DOHH2 (cell line): Measurements from ENCODE around the gene TRIP4.

Experiments used
- EZH2phosphoT487 ChIP-seq: fragments of 200-600 bp; sonication (generic); IDR thresholded peaks from 2 replicates; pipeline ENCODE4 v1.6.1; 2017; ENCODE audit warnings: borderline replicate concordance, mild to moderate bottlenecking, antibody characterized with exemption, low read length, moderate library complexity, mixed read lengths
- TF ChIP-seq, protein P1 (sequence below): fragments of 200-600 bp; sonication (generic); IDR thresholded peaks from one replicate; pipeline ENCODE4 v1.5.1; 2014; ENCODE audit warnings: antibody characterized with exemption, mild to moderate bottlenecking, low read depth, low read length; ENCODE audit not compliant: poor library complexity, severe bottlenecking

DNA sequence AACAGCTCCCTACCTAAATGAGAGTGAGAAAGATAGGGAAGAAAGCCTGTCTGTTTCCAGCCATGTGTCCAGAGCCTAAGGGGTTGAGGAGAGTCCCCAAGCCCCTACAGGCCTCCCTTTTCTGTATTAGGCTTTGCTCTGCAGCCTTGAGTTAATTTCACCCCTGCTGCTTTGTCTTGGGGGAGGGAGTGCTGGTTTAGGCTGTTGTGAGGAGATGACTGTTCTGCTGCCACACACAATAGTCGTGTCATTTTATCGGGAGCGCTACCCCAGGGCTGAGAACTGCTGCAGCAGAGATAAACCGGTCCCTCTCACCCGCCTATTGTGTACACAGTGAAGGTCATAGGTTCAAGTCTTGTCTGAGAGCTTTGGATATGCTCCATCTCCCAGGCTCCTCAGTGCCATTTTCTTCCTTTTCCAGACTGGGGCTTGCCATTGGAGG is 74.1 kb downstream of the TRIP4 start:
- TF ChIP-seq, protein P1, sequence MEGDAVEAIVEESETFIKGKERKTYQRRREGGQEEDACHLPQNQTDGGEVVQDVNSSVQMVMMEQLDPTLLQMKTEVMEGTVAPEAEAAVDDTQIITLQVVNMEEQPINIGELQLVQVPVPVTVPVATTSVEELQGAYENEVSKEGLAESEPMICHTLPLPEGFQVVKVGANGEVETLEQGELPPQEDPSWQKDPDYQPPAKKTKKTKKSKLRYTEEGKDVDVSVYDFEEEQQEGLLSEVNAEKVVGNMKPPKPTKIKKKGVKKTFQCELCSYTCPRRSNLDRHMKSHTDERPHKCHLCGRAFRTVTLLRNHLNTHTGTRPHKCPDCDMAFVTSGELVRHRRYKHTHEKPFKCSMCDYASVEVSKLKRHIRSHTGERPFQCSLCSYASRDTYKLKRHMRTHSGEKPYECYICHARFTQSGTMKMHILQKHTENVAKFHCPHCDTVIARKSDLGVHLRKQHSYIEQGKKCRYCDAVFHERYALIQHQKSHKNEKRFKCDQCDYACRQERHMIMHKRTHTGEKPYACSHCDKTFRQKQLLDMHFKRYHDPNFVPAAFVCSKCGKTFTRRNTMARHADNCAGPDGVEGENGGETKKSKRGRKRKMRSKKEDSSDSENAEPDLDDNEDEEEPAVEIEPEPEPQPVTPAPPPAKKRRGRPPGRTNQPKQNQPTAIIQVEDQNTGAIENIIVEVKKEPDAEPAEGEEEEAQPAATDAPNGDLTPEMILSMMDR, result no peak
- no peak for TF ChIP-seq EZH2phosphoT487
